Natural killer cell treated with Interleukin-12 subunit alpha and Interleukin-12 subunit beta and Interleukin-15 and Interleukin-18, amount 100 ng/mL, for 72 hours (primary cell): Measurements from ENCODE around the gene PEX11G. TPM values are rescaled to one million over a fixed set of nuclear protein-coding genes. Genes with fewer than 3 reads are reported as not detected.
A peak's percentile ranks its signal among the peaks of the same experiment; 100 is the strongest.
"Not testable (repeated sequence)": the region's sequence is repeated elsewhere in the genome, so short reads cannot be mapped to it uniquely, and the experiment has no call there.

Experiments
- ATAC-seq, 2 donors: fragments of 150-1000 bp; cut with Tn5 transposase in 1 of 2; sonication (Bioruptor Pico), chemical (Tn5 transposase) in 1 of 2; 2 replicates each; pipeline ENCODE4 v1.10.0; 2021
- DNase-seq: peaks from one replicate; pipeline ENCODE4 v3.0.0; 2022; ENCODE audit warnings: low spot score
- H3K27ac Mint-ChIP-seq, 2 donors: 1 replicate in 1 of 2; 2 replicates in 1 of 2; pipeline ENCODE4 v1.8.0; 2022; ENCODE audit warnings: mixed read lengths in 2 of 2, mild to moderate bottlenecking in 1 of 2, moderate library complexity in 1 of 2
- H3K27me3 Mint-ChIP-seq, 2 donors: 1 replicate in 1 of 2; 2 replicates in 1 of 2; pipeline ENCODE4 v1.8.0; 2022; ENCODE audit warnings: mixed read lengths in 2 of 2
- H3K36me3 Mint-ChIP-seq: one replicate; pipeline ENCODE4 v1.8.0; 2022; ENCODE audit warnings: mixed read lengths
- H3K4me1 Mint-ChIP-seq, 2 donors: 1 replicate in 1 of 2; 2 replicates in 1 of 2; pipeline ENCODE4 v1.8.0; 2022; ENCODE audit warnings: low read depth in 2 of 2, mixed read lengths in 2 of 2, mild to moderate bottlenecking in 1 of 2
- H3K4me3 Mint-ChIP-seq: one replicate; pipeline ENCODE4 v1.8.0; 2022; ENCODE audit warnings: mixed read lengths
- H3K9me3 Mint-ChIP-seq: 2 replicates; pipeline ENCODE4 v1.8.0; 2022; ENCODE audit warnings: mixed read lengths
- total RNA-seq, 2 donors: library from RNA; stranded (reverse); gene quantifications; one replicate each; pipeline ENCODE4 v1.2.3, GENCODE V29; 2022

PEX11G gene
- total RNA-seq, 2 donors from 2014 or later: 1.2 to 1.4 TPM

DNA sequence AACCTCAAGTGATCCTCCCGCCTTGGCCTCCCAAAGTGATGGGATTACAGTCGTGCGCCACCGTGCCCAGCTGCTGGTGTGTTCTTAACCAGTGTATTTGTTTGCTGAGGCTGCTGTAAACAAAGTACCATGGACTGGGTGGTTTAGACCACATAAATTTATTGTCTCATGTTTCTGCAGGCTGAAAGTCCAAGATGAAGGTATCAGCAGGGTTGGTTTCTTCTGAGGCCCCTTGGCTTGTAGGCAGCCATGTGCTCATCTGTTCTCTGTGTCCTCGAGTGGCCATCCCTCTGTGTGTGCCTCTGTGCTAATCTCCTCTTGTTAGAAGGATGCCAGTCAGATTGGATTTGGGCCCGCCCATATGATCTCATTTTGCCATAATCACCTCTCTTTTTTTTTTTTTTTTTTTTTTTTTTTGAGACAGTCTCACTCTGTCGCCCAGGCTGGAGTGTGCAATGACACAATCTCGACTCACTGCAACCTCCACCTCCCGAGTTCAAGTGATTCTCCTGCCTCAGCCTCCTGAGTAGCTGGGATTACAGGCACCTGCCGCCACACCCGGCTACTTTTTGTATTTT, 31.8 kb downstream of the PEX11G start:
- peaks cover 17% of the 10 kb centered on the region for H3K36me3 Mint-ChIP-seq
- H3K4me1 Mint-ChIP-seq: peaks cover 9 to 10% of the 10 kb centered on the region in 2 donors
- no peaks in the 10 kb centered on the region for H3K9me3 Mint-ChIP-seq
- ATAC-seq: no peak
- DNase-seq: no peak
- no peak overlapping the region for H3K27ac Mint-ChIP-seq
- no peak overlapping the region for H3K4me3 Mint-ChIP-seq
- no peaks in the 10 kb centered on the region for H3K27me3 Mint-ChIP-seq

DNA sequence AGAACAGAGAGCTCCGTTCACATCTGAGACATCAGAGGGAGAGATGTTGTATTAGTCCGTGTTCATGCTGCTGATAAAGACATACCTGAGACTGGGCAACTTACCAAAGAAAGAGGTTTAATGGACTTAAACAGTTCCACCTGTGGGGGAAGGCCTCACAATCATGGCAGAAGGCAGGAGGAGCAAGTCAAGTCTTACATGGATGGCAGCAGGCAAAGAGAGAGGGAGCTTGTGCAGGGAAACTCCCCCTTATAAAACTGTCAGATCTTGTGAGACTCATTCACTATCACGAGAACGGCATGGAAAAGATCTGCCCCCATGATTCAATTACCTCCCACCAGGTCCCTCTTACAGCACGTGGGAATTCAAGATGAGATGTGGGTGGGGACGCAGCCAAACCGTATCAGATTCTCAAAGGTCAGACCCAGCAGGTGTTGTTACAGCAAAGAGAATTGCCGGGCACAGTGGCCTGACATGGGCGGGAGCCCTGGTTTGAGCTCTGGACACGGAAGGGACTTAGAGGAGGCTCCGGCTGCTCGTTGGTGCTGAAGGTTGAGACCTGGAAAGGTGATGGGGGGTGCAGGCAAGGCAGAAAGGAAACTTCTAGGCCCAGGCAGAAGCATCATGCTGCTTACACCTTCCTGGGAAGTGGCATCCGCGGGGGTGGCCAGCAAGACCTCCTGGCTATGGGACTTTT, 33.1 kb downstream of the PEX11G start:
- Mint-ChIP-seq H3K4me1 (peaks cover 12 to 13% of the 10 kb centered on the region in 2 donors), H3K27ac (peak overlapping the region in 1 of 2 donors; percentile 28), H3K9me3 (peaks cover 2% of the 10 kb centered on the region), H3K27me3 (no peaks in the 10 kb centered on the region), H3K36me3 (peaks cover 21% of the 10 kb centered on the region), H3K4me3 (no peak overlapping the region)
- ATAC-seq (no peak), DNase-seq (no peak)

DNA sequence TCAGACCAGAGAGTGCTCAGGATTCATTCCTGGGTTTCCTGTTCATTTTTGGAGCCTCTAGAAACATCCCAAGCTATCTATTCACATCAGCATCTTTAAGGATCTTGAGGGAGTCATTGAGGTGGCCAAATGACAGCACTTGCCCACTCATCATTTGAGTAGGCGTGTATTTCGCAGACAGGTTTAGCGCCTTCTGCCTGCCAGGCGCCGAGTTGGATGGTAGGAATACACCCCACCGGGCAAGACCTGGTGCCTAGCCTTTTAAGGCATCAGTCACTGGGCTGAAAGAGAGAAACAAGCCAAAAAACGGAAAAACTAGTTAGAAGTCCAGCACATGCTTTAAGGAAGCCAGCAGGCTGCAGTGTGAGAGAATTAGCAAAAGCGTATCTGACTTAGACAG, 33.8 kb downstream of the PEX11G start:
- Mint-ChIP-seq H3K4me1 (peaks cover 19% of the 10 kb centered on the region in 2 donors), H3K9me3 (peaks cover 3% of the 10 kb centered on the region), H3K4me3 (no peak overlapping the region), H3K27ac (peak overlapping the region in 1 of 2 donors; percentile 28), H3K36me3 (peaks cover 29% of the 10 kb centered on the region), H3K27me3 (no peaks in the 10 kb centered on the region)
- DNase-seq (no peak), ATAC-seq (no peak)

DNA sequence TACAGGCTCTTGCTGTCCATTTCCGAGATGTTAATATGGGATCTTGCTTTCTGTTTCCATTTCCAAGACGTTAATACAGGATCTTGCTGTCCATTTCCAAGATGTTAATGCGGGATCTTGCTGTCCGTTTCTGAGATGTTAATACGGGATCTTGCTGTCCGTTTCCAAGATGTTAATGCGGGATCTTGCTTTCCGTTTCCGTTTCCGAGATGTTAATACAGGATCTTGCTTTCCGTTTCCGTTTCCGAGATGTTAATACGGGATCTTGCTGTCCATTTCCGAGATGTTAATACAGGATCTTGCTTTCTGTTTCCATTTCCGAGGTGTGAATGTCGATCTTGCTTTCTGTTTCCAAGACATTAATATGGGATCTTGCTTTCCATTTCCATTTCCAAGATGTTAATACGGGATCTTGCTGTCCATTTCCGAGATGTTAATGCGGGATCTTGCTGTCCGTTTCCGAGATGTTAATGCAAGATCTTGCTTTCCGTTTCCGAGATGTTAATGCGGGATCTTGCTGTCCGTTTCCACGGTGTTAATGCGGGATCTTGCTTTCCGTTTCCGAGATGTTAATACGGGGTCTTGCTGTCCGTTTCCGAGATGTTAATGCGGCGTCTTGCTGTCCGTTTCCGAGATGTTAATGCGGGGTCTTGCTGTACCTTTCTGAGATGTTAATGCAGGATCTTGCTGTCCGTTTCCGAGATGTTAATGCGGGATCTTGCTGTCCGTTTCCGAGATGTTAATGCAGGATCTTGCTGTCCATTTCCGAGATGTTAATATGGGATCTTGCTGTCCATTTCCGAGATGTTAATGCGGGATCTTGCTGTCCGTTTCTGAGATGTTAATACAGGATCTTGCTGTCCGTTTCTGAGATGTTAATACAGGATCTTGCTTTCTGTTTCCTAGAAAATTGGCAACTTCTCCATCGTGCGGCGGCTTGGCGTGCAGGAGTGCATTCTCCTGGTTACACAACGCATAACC, 38.3 kb downstream of the PEX11G start:
- Mint-ChIP-seq H3K9me3 (peaks cover 3% of the 10 kb centered on the region), H3K27ac (no peak overlapping the region), H3K36me3 (peaks cover 26% of the 10 kb centered on the region), H3K4me3 (no peak overlapping the region), H3K4me1 (peaks cover 16% of the 10 kb centered on the region in 2 donors), H3K27me3 (no peaks in the 10 kb centered on the region)
- DNase-seq: no peak
- ATAC-seq: no peak

DNA sequence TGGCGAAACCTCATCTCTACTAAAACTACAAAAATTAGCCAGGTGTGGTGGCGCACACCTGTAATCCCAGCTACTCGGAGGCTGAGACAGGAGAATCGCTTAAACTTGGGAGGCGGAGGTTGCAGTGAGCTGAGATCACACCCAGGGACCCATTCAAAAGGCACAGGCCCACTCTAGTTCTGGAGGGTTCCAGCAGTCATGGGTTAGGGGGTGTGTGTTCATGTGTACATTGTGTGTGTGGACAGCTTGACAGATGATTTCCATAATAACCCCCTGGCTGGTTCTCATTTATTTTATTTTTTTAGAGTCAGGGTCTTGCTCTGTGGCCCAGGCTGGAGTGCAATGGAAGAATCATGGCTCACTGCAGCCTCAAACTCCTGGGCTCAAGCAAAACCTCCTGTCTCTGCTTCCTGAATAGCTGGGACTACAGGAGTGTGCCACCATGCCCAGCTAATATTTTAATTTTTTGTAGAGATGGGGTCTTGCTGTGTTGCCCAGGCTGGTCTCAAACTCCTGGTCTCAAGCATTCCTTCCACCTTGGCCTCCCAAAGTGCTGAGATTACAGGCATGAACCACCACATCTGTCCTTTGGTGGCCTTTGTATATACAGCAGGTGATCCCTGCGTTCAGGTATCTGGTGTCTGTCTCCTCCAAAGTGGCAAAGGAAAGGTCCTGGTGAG, 39.3 kb downstream of the PEX11G start:
- not testable (repeated sequence) for H3K4me3 Mint-ChIP-seq, H3K4me1 Mint-ChIP-seq, H3K27me3 Mint-ChIP-seq, H3K9me3 Mint-ChIP-seq, H3K27ac Mint-ChIP-seq, ATAC-seq, DNase-seq
- H3K36me3 Mint-ChIP-seq: peaks cover 19% of the 10 kb centered on the region

DNA sequence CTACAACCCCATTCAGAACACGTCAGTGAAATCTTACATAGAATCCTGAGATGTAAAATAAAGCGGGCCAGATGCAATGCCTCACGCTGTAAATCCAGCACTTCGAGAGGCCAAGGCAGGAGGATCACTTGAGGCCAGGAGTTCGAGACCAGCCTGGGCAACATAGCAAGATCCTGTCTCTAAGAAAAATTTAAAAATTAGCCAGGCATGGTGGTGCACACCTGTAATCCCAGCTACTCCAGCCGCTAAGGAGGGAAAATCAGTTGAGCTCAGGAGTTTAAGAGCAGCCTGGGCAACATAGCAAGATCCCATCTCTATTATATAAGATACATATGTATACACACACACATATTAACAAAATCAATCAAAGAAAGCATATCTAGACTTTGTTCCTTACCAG, 41.2 kb downstream of the PEX11G start:
- Mint-ChIP-seq H3K9me3 (peaks cover 3% of the 10 kb centered on the region), H3K27me3 (no peaks in the 10 kb centered on the region), H3K27ac (no peak overlapping the region), H3K4me1 (peaks cover 9 to 10% of the 10 kb centered on the region in 2 donors), H3K4me3 (no peak overlapping the region), H3K36me3 (peaks cover 12% of the 10 kb centered on the region)
- ATAC-seq (no peak), DNase-seq (no peak)

DNA sequence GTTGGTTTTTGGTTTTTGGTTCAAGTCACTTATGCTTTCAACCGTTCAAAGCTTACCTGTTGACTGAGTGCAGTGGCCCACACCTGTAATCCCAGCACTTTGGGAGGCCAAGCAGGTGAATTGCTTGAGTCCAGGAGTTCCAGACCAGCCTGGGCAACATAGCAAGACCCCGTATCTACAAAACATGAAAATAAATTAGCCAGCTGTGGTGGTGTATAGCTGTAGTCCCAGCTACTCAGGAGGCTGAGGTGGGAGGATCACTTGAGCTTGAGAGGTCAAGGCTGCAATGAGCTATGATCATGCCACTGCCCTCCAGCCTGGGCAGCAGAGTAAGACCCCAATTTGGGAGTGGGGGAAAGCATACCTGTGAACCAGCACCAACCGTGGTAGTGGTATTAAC, 43.7 kb downstream of the PEX11G start:
- Mint-ChIP-seq H3K27me3 (no peaks in the 10 kb centered on the region), H3K4me1 (peaks cover 0 to under 1% of the 10 kb centered on the region in 2 donors), H3K9me3 (no peaks in the 10 kb centered on the region), H3K27ac (no peak overlapping the region), H3K36me3 (peaks cover 1% of the 10 kb centered on the region), H3K4me3 (no peak overlapping the region)
- no peak for DNase-seq
- ATAC-seq: no peak

DNA sequence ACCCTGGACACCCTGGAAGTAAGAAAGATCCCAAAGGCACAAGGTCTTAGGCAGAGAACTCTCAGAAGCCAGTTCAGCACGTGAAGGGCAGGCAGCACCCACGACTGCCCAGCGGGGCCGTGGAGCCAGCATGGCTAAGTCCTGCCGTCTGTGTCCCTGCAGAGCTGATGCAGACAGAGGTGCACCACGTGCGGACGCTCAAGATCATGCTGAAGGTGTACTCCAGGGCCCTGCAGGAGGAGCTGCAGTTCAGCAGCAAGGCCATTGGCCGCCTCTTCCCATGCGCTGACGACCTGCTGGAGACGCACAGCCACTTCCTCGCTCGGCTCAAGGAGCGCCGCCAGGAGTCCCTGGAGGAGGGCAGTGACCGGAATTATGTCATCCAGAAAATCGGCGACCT, 44.8 kb downstream of the PEX11G start:
- no peak overlapping the region for H3K27ac Mint-ChIP-seq
- no peaks in the 10 kb centered on the region for H3K27me3 Mint-ChIP-seq
- H3K36me3 Mint-ChIP-seq: no peaks in the 10 kb centered on the region
- no peaks in the 10 kb centered on the region for H3K9me3 Mint-ChIP-seq
- no peak for ATAC-seq
- H3K4me3 Mint-ChIP-seq: no peak overlapping the region
- no peaks in the 10 kb centered on the region for H3K4me1 Mint-ChIP-seq
- DNase-seq: no peak

DNA sequence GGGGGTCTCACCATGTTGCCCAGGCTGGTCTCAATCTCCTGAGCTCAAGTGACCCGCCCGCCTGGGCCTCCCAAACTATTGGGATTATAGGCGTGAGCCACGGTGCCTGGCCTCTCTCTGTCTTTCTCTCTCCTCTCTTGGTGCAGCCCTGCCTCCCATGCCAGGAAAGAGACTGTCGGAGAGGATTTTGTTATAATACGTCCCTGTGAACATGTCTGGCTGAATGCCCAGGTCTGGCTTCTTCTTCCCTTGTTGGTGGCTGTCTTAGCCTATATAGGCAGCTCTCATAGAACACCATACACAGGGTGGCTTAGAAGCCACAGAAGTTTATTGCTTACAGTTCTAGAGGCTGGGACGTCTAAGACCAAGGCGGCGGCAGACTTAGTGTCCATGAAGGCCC, 46.4 kb downstream of the PEX11G start:
- H3K36me3 Mint-ChIP-seq: no peaks in the 10 kb centered on the region
- H3K9me3 Mint-ChIP-seq: no peaks in the 10 kb centered on the region
- no peaks in the 10 kb centered on the region for H3K4me1 Mint-ChIP-seq
- ATAC-seq (no peak), DNase-seq (no peak)
- H3K27ac Mint-ChIP-seq: no peak overlapping the region
- no peak overlapping the region for H3K4me3 Mint-ChIP-seq
- H3K27me3 Mint-ChIP-seq: no peaks in the 10 kb centered on the region

DNA sequence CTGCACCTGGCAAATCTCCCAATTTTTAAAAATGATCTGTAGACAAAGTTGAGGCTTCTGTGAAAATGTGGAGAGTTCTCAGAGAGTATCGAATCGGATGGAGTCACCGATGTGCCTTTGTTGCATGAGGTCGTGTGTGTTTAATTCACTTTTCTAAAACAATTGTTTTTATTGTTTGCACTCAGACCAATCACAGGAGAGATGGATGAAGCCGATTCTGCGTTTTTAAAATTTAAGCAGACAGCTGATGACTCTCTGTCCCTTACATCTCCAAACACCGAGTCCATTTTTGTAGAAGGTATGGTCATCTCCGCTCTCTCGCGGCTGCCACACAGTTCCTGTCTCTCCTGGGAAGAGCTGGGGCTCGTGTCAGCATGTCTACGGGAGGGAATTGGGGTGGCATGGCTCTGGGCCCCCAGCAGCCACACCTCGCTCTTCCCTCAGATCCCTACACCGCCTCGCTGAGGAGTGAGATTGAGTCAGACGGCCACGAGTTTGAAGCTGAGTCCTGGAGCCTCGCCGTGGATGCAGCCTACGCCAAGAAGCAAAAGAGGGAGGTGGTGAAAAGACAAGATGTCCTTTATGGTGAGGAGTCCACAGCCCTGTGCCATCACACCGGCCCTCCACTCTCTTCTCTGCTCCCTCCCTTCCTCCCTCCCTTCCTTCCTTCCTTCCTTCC, 47.2 kb downstream of the PEX11G start:
- Mint-ChIP-seq H3K4me3 (no peak overlapping the region), H3K9me3 (no peaks in the 10 kb centered on the region), H3K27me3 (no peaks in the 10 kb centered on the region), H3K27ac (no peak overlapping the region), H3K4me1 (peaks cover 0 to under 1% of the 10 kb centered on the region in 2 donors), H3K36me3 (no peaks in the 10 kb centered on the region)
- DNase-seq: no peak
- ATAC-seq: no peak

DNA sequence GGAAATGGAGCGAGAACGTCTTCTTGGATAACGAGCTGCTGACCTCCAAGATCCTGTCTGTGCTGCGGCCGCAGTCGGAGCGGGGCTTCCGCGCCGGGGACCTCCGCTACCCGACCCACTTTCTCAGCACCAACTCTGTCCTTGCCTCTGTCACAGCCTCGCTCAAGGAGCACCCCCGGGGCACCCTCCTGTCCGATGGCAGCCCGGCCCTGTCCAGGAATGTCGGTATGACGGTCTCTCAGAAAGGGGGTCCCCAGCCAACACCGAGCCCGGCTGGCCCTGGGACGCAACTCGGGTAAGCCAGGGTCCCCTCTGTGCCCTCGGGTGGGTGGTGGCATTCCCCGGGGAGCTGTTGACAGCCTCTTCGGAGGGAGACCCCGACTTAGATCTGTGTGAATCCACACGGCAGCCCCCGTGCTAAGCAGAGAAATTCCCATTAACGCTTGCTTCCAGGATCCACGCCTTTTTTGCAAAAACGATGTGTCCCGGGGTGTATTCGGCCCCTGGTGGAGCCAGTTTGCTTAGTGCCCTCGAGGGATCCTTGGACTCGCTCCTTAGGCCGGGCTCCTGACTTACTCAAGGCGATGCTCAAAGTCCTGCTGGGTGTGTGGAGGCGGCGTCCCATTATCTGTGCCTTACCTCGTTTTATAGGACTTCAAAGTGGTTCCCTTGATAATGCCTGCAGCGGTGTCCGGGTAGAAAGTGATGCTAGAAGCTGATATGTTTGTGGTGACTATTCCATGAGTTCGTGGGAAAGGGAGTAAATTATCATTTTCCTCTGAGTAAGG, 48.5 kb downstream of the PEX11G start:
- DNase-seq (no peak), ATAC-seq (no peak)
- H3K27me3 Mint-ChIP-seq: no peaks in the 10 kb centered on the region
- no peak overlapping the region for H3K27ac Mint-ChIP-seq
- H3K4me1 Mint-ChIP-seq: peaks cover 0 to 3% of the 10 kb centered on the region in 2 donors
- no peaks in the 10 kb centered on the region for H3K9me3 Mint-ChIP-seq
- H3K4me3 Mint-ChIP-seq: no peak overlapping the region
- H3K36me3 Mint-ChIP-seq: no peaks in the 10 kb centered on the region

DNA sequence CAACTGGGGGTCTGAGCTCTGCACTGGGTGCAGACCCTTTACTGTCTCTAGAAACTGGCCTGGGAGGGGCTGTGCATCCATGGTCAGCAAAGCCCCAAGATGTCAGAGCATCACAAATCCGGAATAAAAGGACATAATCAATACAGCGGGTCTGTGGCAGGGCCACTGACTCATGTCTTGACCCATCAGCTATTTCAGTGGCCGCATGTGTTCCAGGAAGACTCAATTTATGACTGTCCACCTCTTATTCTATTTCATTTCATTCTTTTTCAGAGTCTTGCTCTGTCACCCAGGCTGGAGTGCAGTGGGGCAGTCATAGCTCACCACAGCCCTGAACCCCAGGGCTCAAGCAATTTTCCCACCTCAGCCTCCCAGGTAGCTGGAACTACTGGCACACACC, 53.2 kb downstream of the PEX11G start:
- Mint-ChIP-seq H3K27me3 (no peaks in the 10 kb centered on the region), H3K4me1 (peaks cover 0 to 3% of the 10 kb centered on the region in 2 donors), H3K4me3 (no peak overlapping the region), H3K9me3 (no peaks in the 10 kb centered on the region), H3K36me3 (no peaks in the 10 kb centered on the region), H3K27ac (peak overlapping the region in 1 of 2 donors; percentile 52)
- peak; percentile 15 to 31 for ATAC-seq
- DNase-seq: no peak
